Activated gamma-delta T cell treated with anti-CD3 and anti-CD28 coated beads, Interleukin-2, amount 50 U/mL, for 16 hours (primary cell): ENCODE measurements around the gene FGF11.

Source experiments
- DNase-seq: peaks from one replicate; pipeline ENCODE4 v3.0.0-alpha.2; 2020; ENCODE audit warnings: low read depth

FGF11 gene

DNA sequence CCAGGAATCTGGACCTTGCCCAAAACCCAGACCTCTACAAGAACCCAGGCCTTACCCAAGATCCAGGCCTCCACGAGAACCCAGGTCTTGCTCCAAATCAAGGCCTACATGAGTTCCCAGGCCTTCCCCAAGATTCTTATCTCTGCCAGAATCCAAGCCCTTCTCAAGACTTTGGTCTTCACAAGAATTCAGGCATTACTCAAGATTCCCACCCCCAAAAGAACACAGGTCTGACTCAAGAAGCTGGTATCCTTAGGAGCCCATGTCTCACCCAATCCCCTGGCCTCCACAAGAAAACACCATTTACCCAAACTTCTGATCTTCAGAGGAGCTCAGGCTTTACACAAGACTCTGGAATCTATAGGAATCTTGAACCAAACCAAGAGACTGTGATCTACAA, 8.1 kb upstream of the FGF11 start:
- DNase-seq: no peak

DNA sequence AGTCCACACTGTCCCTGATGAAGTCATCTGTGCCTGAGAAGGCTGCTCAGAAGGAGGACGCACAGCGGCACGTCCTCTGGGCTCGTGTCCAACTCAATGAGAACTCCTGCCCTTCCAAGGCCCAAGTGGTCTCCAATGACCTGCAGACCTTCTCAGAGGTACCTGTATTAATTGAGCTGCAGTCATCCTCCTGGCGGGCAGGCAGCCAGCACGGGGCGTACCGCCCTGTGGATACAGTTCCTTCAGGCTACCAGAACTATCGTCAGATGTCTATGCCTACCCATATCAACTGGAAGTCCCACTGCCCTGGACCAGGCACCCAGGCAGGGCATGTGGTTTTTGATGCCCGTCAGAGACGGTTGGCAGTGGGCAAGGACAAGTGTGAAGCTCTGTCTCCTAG, 7.0 kb upstream of the FGF11 start:
- DNase-seq: no peak

DNA sequence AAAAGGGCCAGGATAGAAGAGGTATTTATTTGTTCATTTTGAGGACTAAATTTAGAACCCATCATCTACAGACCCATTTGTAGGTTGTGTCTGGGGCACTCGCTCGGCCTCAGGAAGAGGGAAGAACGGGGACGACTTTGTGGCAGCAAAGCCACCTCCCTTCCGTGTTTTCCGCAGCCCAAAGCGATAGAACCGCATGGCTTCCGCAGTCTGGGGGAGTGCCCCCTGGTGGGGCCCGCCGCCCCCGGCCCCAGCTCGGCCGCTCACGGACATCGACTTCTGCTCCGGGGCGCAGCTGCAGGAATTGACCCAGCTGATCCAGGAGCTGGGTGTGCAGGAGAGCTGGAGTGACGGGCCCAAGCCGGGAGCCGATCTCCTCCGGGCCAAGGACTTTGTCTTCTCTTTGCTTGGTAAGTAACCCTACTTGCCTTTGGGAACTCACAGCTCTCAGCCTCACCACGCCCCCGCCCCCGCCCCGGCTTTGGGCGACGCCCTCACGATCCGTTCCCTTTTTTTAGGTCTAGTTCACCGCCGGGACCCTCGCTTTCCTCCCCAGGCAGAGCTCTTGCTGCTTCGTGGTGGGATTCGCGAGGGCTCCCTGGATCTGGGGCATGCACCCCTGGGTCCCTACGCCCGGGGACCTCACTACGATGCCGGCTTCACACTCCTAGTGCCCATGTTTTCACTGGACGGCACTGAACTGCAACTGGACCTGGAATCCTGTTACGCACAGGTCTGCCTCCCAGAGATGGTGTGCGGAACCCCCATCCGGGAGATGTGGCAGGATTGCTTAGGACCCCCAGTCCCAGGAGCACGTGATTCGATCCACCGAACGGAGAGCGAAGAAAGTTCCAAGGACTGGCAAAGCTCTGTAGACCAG, 3.4 kb upstream of the FGF11 start:
- DNase-seq: peak; percentile 27

DNA sequence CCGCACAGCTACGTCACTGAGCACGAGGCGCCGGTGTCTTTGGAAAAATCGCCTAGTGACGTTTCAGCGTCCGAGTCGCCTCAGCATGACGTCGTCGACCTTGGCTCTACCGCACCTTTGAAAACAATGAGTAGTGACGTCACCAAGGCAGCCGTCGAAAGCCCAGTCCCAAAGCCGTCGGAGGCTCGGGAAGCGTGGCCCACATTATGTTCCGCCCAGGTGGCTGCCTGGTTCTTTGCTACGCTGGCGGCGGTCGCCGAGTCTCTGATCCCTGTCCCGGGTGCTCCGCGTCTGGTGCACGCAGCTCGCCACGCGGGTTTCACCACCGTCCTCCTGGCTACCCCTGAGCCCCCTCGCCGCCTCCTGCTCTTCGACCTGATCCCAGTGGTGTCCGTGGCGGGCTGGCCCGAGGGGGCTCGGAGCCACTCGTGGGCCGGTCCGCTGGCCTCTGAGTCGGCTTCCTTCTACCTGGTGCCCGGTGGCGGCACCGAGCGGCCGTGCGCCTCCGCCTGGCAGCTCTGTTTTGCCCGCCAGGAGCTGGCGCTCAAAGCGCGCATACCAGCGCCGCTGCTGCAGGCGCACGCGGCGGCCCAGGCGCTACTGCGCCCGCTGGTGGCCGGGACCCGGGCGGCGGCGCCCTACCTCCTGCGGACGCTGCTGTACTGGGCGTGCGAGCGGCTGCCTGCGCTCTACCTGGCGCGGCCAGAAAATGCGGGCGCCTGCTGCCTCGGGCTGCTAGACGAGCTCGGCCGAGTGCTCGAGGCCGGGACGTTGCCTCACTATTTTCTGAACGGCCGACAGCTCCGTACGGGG, 2.5 kb upstream of the FGF11 start:
- peak; percentile 65 for DNase-seq

DNA sequence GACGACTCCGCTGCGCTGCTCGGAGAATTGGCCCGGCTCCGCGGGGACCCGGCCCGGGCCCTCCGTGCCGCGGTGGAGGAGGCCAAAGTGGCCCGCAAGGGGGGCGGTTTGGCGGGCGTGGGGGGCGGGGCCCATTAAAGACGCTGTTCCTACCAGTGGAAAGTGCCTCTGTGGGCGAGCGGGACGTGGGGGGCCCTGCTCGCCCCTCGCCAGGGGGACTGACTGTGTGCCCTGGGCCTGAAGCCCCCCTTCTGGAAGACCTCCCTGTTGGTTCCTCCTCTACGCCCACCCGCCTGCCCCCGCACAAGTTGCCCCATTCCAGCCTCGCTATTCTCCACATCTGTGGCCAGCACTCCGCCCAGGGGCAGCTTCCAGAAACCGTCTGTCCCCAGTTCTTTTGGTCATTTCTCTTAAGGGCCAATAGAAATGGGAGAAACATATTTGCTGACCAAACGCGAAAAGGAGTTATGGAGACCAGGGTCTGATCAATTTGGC, 1.9 kb upstream of the FGF11 start:
- DNase-seq: no peak

DNA sequence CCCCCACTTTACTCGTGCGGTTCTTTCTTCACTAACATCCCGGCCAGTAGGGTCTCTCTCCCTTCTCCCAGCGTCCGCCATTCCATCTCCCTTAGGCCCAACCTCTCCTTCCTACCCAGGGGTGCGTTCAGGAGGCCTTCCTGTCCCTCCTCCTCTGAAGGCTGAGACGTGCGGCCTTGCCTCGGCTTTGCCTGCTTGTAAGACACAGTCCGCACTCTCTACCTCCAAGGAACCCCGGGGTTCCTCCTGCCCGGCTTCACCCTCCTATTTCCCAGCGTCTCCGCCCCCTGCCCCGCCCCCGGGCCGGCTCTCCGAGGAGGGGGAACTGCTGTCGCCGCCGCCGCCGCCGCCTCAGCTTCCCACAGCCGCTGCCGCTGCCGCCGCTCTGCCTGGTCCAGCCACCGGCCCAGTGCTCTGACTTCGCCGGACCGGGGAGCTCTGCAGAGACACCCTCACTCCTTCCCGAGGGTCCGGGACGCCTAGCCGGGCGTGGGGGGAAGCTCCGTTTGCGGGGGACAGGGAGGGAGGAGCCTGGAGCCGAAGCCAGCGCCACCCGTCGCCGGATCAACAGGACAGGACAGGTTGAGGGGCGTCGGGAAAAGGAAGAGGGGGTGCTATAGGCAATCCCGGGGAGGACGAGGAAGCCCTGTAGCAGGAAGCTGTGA, 1.2 kb upstream of the FGF11 start:
- no peak for DNase-seq

DNA sequence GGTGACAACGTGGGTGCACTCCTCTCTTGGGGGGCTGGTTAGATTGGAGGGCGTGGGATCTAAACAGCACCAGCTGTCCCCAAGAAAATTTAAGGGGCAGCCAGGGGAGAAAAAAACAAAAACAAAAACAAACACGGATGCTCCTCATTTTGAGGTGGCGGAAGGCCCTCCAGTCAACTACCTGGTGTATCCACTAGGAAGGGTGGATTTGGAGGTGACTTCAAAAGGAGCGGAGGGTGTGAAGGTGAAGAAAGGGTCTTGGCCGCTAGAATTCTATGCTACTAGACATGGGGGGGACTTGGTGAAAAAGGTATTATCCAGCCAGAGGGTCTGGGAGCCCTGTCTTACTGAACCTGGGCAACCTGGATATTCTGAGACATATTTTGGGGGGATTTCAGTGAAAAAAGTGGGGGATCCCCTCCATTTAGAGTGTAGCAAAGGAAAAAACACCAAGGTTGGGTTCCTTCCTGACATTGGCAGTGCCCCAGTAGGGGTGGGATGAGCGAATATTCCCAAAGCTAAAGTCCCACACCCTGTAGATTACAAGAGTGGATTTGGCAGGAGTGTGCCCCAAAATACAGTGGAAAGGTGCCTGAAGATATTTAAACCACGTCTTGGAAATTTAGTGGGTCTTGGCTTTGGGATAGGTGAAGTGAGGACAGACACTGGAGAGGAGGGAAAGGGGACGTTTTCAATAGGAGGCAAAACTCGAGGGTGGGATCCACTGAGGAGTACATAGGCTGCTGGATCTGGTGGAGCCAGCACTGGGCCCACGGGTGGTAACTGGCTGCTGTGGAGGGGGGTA, 454 bp upstream of the FGF11 start:
- DNase-seq: no peak

DNA sequence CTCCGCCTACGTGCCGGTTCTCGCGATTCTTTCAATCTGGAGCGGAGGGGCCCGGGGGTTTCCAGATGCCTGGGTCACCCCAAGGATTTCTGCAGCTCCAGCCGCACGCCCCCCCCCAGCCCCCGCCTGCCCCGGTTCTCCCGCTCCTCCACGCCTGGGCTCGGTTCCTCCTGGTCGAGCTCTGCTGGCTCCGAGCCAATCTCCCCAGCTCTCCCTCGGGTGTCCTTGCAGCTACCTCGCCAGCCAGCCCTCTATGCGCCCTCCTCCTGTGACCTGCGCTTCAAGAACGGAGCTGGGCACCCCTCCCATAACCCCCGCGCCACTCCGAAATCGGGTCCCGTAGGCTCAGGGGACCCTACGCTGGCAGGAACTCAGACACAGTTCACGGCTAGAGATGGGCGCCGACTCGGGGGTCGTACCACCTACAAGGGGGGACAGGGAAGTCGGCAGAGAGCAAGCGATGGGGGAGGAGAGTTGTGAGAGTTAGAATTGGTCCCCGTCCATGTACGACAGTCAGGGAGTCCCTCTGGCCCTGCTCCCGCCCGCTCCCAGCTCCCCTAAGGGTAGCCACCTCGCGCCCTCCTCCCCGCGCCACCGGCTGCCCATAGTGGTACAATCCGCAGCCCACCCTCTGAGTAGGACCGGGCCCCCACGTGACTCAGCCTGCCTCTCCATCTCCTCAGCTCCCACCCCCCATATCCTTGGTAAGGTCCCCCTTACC, 961 bp downstream of the FGF11 start:
- no peak for DNase-seq

DNA sequence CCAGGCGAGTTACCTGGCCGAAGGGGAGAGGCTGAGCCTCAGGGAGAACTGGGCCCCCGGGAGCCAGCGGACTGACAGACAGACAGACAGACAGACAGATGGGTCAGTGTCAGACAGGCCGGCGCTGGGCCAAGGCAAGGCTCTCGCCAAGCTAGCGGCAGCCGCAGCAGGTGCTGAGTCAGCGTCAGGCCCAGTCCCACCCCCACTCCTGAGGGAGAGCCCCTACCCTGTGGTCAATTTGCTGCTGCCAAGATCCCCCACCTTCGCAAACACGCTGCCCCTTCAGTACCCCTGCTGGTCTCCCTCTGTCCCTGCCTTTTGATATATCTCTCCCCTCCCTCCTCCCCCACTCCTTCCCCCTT, 1.5 kb downstream of the FGF11 start:
- DNase-seq: no peak

DNA sequence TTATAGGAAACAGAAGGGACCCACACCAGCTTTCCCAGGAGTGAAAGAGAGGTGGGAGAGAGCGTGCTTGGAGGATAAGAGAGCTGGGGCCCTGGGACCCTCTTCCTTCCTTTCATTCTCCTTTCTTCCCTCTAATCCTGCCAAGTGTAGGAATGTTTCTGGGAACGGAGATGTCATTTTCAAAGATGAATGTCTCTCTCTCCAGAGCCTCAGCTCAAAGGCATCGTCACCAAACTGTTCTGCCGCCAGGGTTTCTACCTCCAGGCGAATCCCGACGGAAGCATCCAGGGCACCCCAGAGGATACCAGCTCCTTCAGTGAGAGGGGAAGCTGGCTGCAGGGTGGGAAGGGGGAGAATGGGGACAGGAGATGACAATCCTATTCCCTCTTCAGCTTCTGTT, 2.0 kb downstream of the FGF11 start:
- DNase-seq: no peak

DNA sequence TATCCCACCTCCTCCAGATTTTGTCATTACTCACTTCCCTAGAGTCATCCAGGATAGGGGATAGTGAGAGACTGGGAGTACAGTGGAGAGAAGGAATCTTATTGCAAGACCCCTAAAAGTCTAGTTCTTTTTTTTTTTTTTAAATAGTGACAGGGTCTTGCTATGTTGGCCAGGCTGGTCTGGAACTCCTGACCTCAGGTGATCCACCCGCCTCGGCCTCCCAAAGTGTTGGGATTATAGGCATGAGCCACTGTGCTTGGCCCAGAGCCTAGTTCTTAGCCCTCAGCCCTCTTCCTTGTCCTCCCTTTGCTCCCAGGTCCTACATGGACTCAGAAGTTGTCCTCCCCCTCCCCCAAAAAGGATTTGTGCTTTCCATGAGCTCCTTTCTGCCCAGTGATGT, 2.8 kb downstream of the FGF11 start:
- DNase-seq: no peak

DNA sequence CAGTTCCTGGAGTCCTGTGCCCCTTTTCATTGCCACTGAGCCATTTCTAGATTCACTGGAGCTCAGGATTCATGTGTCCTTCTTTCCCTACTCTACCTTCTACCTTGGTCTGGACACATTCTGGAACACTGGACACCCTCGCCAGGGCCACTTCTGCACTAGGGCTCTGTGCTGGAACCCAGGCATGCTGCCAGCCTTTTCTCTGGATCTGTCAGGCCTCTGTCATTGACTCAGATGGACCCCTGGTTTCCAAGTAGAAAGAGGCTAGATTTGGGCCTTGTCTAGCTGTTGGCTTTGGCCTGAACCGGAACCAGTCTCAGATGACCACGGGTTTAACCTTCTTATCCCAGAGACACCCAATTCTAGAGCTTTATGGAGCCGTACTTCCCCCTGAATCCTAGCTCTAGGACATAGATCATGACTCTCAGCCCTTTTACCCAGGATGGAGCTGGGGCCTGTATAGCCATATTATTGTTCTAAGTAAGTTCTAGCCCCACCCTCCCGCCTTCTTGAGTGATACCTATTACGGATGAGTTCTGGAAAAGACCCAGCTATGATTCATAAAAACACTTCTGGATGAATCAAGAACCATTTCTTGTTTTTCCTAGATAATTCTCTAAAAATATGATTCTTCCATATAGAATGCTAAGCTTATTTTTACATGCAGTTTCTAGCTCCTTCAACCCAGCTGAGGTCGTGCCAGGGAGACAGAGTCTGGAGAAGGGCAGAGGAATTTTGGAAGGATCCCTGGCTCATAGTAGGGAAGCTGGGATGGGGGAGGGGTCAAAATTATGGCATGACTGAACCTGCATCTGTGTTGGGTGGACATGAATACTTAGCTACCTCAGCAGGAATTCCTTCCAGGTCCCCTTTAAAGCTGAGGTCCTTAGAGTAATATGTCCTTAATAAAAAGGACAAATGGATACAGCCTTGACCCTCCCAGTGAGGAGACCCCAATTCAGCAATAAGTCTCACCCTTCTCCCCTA, 4.5 kb downstream of the FGF11 start:
- DNase-seq: no peak

DNA sequence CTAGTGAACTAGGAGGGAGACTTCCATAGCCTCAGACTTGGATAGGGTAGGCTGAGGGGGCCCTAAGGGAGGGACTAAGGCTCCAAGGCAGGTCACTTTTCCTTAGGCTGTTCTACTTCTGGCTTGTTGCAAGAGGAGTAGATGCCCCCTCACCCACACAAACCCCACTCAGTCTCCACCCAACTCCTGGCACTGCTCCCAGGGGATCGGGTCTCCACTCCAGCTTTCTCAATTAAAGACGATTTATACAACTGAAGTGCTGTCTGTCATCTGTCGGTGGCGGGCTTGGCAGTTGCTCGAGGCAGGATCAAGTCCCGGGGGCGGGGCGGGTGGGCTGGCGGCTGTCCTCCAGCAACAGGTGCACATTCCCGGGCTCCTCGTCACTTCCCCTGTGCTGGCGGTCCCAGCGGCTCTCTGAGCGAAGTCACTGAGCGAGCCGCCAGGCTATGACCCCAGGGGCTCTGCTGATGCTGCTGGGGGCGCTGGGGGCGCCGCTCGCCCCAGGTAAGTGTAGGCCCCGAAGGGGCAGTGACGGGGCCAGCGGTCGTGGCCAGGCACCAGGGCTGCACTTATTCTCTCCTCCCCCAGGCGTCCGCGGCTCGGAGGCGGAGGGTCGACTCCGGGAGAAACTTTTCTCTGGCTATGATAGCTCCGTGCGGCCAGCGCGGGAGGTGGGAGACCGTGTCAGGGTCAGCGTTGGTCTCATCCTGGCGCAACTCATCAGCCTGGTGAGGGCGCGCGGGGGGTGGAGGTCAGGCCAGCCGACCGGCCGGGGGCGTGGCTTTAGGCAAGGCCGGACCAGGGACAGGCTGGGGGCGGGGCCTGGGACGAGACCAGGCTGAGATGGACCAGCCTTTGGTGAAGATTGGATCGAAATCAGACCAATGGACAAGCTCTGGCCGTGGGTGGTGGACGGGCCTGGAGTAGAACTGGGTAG, 5.6 kb downstream of the FGF11 start, which contains the start of gene CHRNB1:
Gene CHRNB1, plus strand, starts transcription at position 380 of the 937 bp plus-strand sequence. Its CDS starts 67 bp downstream, at position 447.
- DNase-seq: no peak

DNA sequence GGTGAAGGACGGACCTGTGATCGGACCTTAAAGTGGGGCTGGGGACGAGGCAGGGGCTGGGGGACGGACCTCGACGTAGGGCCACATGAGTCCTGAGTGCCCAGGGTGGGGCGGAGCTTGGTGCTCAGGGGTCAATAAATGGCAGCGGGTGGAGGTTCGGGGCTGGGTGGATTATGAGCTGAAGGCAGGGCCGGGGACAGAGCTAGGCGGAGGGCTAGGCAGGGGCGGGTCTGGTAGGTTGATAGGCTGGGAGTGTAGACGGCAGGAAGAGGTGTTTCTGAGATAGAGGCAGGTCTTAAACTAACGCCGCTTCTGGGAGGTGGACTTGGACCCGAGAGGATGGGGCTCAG, 6.3 kb downstream of the FGF11 start:
- no peak for DNase-seq

DNA sequence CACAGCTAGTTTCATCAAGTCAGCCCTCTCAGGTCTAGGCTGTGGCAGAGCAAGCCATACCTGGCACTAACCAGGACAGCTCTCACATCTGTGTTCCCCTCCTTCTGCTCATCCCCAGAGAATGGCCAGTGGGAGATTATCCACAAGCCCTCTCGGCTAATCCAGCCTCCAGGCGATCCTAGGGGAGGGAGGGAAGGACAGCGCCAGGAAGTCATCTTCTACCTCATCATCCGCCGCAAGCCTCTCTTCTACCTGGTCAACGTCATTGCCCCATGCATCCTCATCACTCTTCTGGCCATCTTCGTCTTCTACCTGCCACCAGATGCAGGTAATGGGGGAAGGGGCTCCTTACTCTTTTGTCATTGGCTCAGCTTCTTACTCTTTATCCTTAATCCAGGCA, 9.1 kb downstream of the FGF11 start:
- no peak for DNase-seq

DNA sequence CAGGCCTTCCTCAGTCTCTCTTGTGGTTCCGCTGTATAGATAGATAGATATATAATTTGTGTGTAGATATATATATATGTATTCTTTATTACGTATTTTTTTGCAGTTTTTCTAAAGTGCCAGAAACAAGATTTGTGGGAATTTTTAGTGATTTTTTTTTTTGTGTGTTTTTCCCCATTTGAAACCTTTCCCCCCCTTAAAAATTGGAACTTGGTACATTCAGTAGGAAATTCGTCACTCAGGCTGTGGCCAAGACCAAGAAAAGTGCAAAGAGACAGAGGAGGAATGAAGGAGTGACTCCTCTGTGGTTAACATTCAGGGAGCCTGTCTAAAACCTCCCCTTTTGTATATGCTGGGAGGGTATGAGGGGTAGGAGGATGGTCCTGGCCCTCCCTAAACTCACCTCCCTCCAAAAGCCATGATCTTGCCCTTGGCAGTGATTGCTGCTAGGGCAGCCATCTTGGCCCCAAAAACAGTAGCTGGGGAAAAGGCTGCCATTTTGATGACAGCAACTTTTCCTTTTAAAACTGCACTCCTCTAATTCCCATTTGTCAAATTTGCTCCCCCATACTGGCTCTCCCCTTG, 20.7 kb downstream of the FGF11 start:
- DNase-seq: no peak

DNA sequence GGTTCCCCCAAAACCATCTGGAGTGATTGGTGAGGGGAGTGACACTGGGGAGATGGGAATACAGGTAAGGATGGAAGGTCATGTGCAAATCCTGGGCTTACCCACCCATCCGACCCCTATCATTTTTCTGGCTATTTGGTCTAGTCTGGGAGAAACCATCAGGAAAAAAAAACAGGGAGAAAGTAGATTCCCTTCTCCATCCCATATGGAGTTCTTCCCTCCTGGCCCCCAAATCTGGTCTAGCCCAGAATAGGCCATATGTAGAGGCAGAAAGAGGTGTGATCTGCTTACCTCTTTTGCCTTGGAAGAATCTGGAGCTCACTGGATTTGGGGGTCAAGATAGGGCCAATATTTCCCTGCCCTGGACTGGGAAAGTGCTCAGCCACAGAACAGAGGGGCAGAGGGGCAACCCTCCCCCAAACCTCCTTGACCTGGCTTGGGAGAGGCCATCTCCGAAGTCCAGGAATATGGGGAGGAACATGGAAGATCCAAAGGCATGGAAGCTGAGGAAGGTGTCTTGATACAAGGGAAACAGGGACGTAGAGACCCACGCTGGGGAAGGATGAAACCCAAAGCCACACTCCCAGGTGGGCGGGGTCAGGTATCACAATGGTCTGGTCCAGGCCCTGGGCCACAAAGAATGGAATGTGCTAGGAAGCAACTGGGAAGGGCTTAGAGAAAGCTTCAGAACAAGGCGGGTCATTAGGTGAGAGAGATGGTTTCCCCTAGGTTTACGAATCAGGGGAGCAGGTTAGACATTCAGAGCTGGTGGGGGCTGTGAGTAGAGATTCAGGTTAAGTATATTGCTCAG, 21.7 kb downstream of the FGF11 start:
- no peak for DNase-seq
